Smooth muscle cell (in vitro differentiated cells): ENCODE results near the gene NDUFAF2. TPM values are rescaled to one million over a fixed set of nuclear protein-coding genes. Genes with fewer than 3 reads are reported as not detected.

Source experiments
- DNase-seq: peaks from one replicate; lab custom pipeline; 2025; ENCODE audit not compliant: unreplicated experiment; lab: John Stamatoyannopoulos, UW
- H2AFZ ChIP-seq: fragments of 200-600 bp; sonication (generic); 2 replicates; pipeline ENCODE4 v1.6.0; 2016; ENCODE audit warnings: antibody characterized with exemption, low read depth, mild to moderate bottlenecking
- H3F3A ChIP-seq: fragments of 200-600 bp; sonication (generic); 2 replicates; pipeline ENCODE4 v1.6.0; 2017; ENCODE audit warnings: antibody characterized with exemption, low read depth
- H3K27ac ChIP-seq: fragments of 200-600 bp; sonication (generic); 2 replicates; pipeline ENCODE4 v1.5.1; 2016; ENCODE audit warnings: low read depth, mild to moderate bottlenecking
- H3K27me3 ChIP-seq: fragments of 200-600 bp; sonication (generic); 2 replicates; pipeline ENCODE4 v1.6.1; 2016; ENCODE audit warnings: low read depth, mild to moderate bottlenecking
- H3K36me3 ChIP-seq: fragments of 200-600 bp; sonication (generic); 2 replicates; pipeline ENCODE4 v1.5.1; 2016; ENCODE audit warnings: low read depth
- H3K4me1 ChIP-seq: fragments of 200-600 bp; sonication (generic); 2 replicates; pipeline ENCODE4 v1.5.1; 2016; ENCODE audit warnings: low read depth
- H3K4me2 ChIP-seq: fragments of 200-600 bp; sonication (generic); 2 replicates; pipeline ENCODE4 v1.6.0; 2016; ENCODE audit warnings: mild to moderate bottlenecking
- H3K4me3 ChIP-seq: fragments of 200-600 bp; sonication (generic); 2 replicates; pipeline ENCODE4 v1.5.1; 2016; ENCODE audit warnings: mild to moderate bottlenecking
- H3K79me2 ChIP-seq: fragments of 200-600 bp; sonication (generic); 2 replicates; pipeline ENCODE4 v1.6.0; 2016; ENCODE audit warnings: low read depth, mild to moderate bottlenecking
- H3K9ac ChIP-seq: fragments of 200-600 bp; sonication (generic); 2 replicates; pipeline ENCODE4 v1.6.0; 2016; ENCODE audit warnings: low read depth
- H3K9me3 ChIP-seq: fragments of 200-600 bp; sonication (generic); replicated peaks from 2 replicates; pipeline ENCODE4 v1.5.1; 2016; ENCODE audit warnings: low read depth
- H4K20me1 ChIP-seq: fragments of 200-600 bp; sonication (generic); 2 replicates; pipeline ENCODE4 v1.6.0; 2016; ENCODE audit warnings: low read depth
- CTCF ChIP-seq: fragments of 200-600 bp; sonication (generic); IDR thresholded peaks from 2 replicates; pipeline ENCODE4 v1.5.1; 2017; ENCODE audit warnings: borderline replicate concordance, mild to moderate bottlenecking, antibody characterized with exemption; ENCODE audit not compliant: insufficient read depth, poor library complexity, severe bottlenecking
- WGBS: methylation state at CpG from one replicate; pipeline ENCODE4 v1.1.7; 2016; ENCODE audit warnings: low lambda C conversion rate; 5-methylcytosine and 5-hydroxymethylcytosine counted together
- polyA plus RNA-seq: library from polyadenylated mRNA; unstranded; fragments of >200 nt; fragmentation: Nextera tagmentation; extraction: Ambion mirVana; gene quantifications from 2 replicates; pipeline ENCODE4 v1.2.1, GENCODE V29; 2016
- total RNA-seq: library from RNA; depleted of rRNA; stranded (reverse); fragments of >200 nt; gene quantifications from 2 replicates; pipeline ENCODE4 v1.2.3, GENCODE V29; 2014

The NDUFAF2 gene
- total and polyA plus RNA-seq, 2 experiments from 2014 or later: 39.1 to 71.2 TPM

- H3K4me3 ChIP-seq: no peak overlapping the region
- no peak for TF ChIP-seq CTCF
- H3K27ac ChIP-seq: no peak overlapping the region
- peaks cover 10% of the 10 kb centered on the region for H3K36me3 ChIP-seq
- no peak overlapping the region for H3K4me2 ChIP-seq
- H3K4me1 ChIP-seq: no peaks in the 10 kb centered on the region
- H4K20me1 ChIP-seq: no peaks in the 10 kb centered on the region
- peaks cover 13% of the 10 kb centered on the region for H3K79me2 ChIP-seq
- H2AFZ ChIP-seq: no peak overlapping the region
- peaks cover 7% of the 10 kb centered on the region for H3K9me3 ChIP-seq
- H3K27me3 ChIP-seq: no peaks in the 10 kb centered on the region
- DNase-seq: no peak
- no peaks in the 10 kb centered on the region for H3F3A ChIP-seq
- no peak overlapping the region for H3K9ac ChIP-seq
These were observed 99.5 kb downstream of the NDUFAF2 start for GRCh38 chr5:61044545-61044944.

- no peak for DNase-seq
- H3F3A ChIP-seq: no peaks in the 10 kb centered on the region
- peaks cover 13% of the 10 kb centered on the region for H3K79me2 ChIP-seq
- H3K27me3 ChIP-seq: no peaks in the 10 kb centered on the region
- no peak overlapping the region for H3K4me3 ChIP-seq
- no peak overlapping the region for H3K4me2 ChIP-seq
- no peak overlapping the region for H2AFZ ChIP-seq
- H3K27ac ChIP-seq: peak overlapping the region; percentile 60
- peaks cover 7% of the 10 kb centered on the region for H3K9me3 ChIP-seq
- no peaks in the 10 kb centered on the region for H4K20me1 ChIP-seq
- peaks cover 10% of the 10 kb centered on the region for H3K36me3 ChIP-seq
- no peak overlapping the region for H3K9ac ChIP-seq
- H3K4me1 ChIP-seq: peaks cover 10% of the 10 kb centered on the region
- TF ChIP-seq CTCF: no peak
These were observed 102.3 kb downstream of the NDUFAF2 start for GRCh38 chr5:61047346-61047745.

- peaks cover 13% of the 10 kb centered on the region for H3K79me2 ChIP-seq
- WGBS: 35% methylated on average over 1 of the region's 1 CpG
- H3K9me3 ChIP-seq: peaks cover 7% of the 10 kb centered on the region
- no peak overlapping the region for H3K9ac ChIP-seq
- H3K27ac ChIP-seq: peak overlapping the region; percentile 60
- H3F3A ChIP-seq: peaks cover 4% of the 10 kb centered on the region
- H3K4me3 ChIP-seq: no peak overlapping the region
- no peak for TF ChIP-seq CTCF
- H3K4me2 ChIP-seq: no peak overlapping the region
- no peaks in the 10 kb centered on the region for H3K27me3 ChIP-seq
- no peak for DNase-seq
- peaks cover 10% of the 10 kb centered on the region for H3K36me3 ChIP-seq
- no peaks in the 10 kb centered on the region for H4K20me1 ChIP-seq
- no peak overlapping the region for H2AFZ ChIP-seq
- peaks cover 10% of the 10 kb centered on the region for H3K4me1 ChIP-seq
These were observed 103.5 kb downstream of the NDUFAF2 start for GRCh38 chr5:61048534-61048933.

- peaks cover 10% of the 10 kb centered on the region for H3K4me1 ChIP-seq
- H3K9me3 ChIP-seq: no peaks in the 10 kb centered on the region
- DNase-seq: no peak
- no peak overlapping the region for H2AFZ ChIP-seq
- TF ChIP-seq CTCF: no peak
- peaks cover 4% of the 10 kb centered on the region for H3F3A ChIP-seq
- H3K4me3 ChIP-seq: no peak overlapping the region
- H4K20me1 ChIP-seq: no peaks in the 10 kb centered on the region
- H3K9ac ChIP-seq: no peak overlapping the region
- peak overlapping the region; percentile 53 for H3K4me2 ChIP-seq
- WGBS: 100% methylated on average over 1 of the region's 1 CpG
- H3K27ac ChIP-seq: peak overlapping the region; percentile 83
- no peaks in the 10 kb centered on the region for H3K36me3 ChIP-seq
- H3K27me3 ChIP-seq: no peaks in the 10 kb centered on the region
- H3K79me2 ChIP-seq: peaks cover 9% of the 10 kb centered on the region
These were observed 105.3 kb downstream of the NDUFAF2 start for GRCh38 chr5:61050292-61050691.
